T-helper 2 cell (primary cell): ENCODE results near the gene OR2A14.
"Not testable (repeated sequence)": the region's sequence is repeated elsewhere in the genome, so short reads cannot be mapped to it uniquely, and the experiment has no call there.

Experiments
- DNase-seq, 5 experiments: peaks; one replicate each; pipeline versions ENCODE4 v3.0.0 to v3.0.0-alpha.2; 2012 to 2022

The OR2A14 gene

GRCh38 chr7:144158861-144159260 is 35.9 kb downstream of the OR2A14 start:
- DNase-seq, result no peak

DNA sequence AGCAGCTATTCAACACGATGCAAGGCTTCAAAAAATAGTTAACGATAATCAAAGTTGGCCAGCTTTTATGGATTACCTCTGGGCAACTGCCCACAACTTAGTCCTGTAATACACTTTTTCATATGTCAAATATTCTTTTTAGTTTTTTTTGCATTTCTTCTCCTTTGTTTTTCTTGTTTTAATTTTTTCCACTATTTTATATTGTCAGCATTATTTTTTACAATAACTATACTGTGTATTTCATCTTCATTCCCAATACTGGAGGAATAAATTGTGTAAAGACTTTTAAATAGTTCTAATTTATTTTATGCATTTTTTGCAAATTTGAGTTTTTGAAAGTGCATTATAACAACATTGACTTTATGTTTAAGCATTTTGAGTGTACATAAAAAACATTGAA is 41.8 kb downstream of the OR2A14 start:
- no peak for DNase-seq

DNA sequence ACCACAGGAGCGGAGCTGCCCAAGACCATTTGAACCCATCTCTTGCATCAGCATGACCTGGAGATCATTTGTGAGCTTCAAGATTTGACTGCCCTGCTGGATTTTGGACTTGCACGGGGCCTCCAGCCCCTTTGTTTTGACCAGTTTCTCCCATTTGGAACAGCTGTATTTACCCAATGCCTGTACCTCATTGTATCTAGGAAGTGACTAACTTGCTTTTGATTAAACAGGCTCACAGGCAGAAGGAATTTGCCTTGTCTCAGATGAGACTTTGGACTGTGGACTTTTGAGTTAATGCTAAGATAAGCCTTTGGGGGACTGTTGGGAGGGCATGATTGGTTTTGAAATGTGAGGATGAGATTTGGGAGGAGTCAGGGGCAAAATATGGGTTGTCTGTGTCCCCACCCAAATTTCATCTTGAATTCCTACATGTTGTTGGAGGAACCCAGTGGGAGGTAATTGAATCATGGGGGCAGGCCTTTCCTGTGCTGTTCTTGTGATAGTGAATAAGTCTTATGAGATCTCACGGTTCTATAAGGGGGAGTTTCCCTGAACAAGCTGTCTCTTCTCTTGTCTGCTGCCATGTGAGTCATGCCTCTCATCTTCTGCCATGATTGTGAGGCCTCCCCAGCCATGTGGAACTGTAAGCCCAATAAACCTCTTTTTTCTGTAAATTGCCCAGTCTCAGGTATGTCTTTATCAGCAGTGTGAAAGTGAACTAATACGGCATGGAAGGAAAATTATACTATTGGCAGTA is 48.8 kb downstream of the OR2A14 start:
- DNase-seq, result not testable (repeated sequence)

- DNase-seq, result no peak
Measured at GRCh38 chr7:144174613-144175012, 51.6 kb downstream of the OR2A14 start.

DNA sequence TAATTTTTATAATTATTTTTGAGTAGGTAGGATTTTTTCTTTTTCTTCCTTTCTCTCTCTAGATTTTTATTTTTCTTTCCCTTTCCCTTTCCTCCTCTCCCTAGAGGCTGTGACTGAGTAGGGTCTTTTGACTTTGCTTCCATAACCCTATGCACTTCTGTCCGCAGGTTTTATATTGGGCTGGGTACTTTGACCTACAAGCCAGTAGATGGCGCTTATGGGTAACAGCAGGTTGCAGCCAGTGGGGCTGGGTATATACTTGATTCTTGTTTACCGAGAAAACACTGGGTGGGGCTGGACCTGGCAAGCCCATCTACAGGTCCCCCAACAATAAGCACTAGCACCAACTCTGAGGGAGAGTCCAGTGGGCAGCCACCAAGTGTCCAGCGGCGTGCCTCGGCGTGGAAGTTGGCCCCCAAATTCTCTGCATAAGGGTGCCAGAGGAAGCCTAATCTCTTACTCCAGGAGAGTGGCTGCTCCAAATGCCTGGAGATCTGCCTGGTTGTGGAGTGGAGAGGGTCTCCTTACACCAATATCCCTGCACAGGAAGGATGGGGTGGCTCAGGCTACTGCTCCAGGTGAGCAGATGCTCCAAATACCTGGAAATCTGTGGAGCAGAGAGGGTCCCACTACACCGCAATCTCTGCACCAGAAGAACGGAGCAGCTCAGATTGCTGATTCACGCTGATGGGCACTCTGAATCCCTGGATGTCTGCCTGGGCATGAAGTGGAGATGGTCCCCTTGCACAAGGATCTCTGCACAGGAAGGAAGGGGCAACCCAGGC is 55.6 kb downstream of the OR2A14 start:
- DNase-seq, result peak in 3 of 5 experiments; percentile 8 to 53 (median 10)

- DNase-seq, result not testable (repeated sequence)
Measured at GRCh38 chr7:144179165-144179479, 56.1 kb downstream of the OR2A14 start.
